ENCODE data around the gene ETS1.

GRCh38 chr11:128597209-128597608 is 9.9 kb upstream of the ETS1 start:
- TF ChIP-seq REST (IDR thresholded peaks at IDR 0.05; ENCODE audit: insufficient read depth in 1 of 2, low read depth in 2 of 2, low read length in 2 of 2) (no peak), TAF1 (IDR thresholded peaks at IDR 0.05; ENCODE audit: borderline replicate concordance, insufficient read depth, low read length) (no peak), POLR2AphosphoS5 (IDR thresholded peaks at IDR 0.05; ENCODE audit: low read depth, low read length) (no peak)
